UCSD-AML1 (cell line): ENCODE results near the gene SPEM2.

Experiments used
- DNase-seq: peaks from one replicate; lab custom pipeline; 2025; ENCODE audit not compliant: unreplicated experiment; lab: John Stamatoyannopoulos, UW

Gene SPEM2

GRCh38 chr17:7440113-7440833 is 14.9 kb downstream of the SPEM2 start:
- no peak for DNase-seq

GRCh38 chr17:7440834-7441195 is 15.4 kb downstream of the SPEM2 start:
- DNase-seq: no peak

GRCh38 chr17:7441266-7441665 is 15.8 kb downstream of the SPEM2 start:
- no peak for DNase-seq

- DNase-seq: no peak
These were observed 16.7 kb downstream of the SPEM2 start for GRCh38 chr17:7442142-7442541.

GRCh38 chr17:7443499-7444485 is 18.4 kb downstream of the SPEM2 start:
- no peak for DNase-seq

- no peak for DNase-seq
These were observed 19.5 kb downstream of the SPEM2 start, which contains the start of gene CHRNB1 for GRCh38 chr17:7444682-7445618. Gene CHRNB1 (plus strand): TSS chr17:7445061. CDS start chr17:7445128, 67 bp downstream.

GRCh38 chr17:7445619-7445968 is 20.2 kb downstream of the SPEM2 start:
- no peak for DNase-seq

GRCh38 chr17:7448461-7448860 is 23.0 kb downstream of the SPEM2 start:
- DNase-seq: no peak

GRCh38 chr17:7459961-7460545 is 34.6 kb downstream of the SPEM2 start:
- DNase-seq: no peak

- DNase-seq: no peak
These were observed 35.6 kb downstream of the SPEM2 start for GRCh38 chr17:7460850-7461660.

GRCh38 chr17:7462474-7463371 is 37.3 kb downstream of the SPEM2 start:
- DNase-seq: no peak

GRCh38 chr17:7463372-7463846 is 38.0 kb downstream of the SPEM2 start:
- DNase-seq: no peak

GRCh38 chr17:7464081-7464480 is 38.7 kb downstream of the SPEM2 start:
- DNase-seq: no peak

- DNase-seq: no peak
These were observed 40.3 kb downstream of the SPEM2 start for GRCh38 chr17:7465597-7466275.

- DNase-seq: no peak
These were observed 40.9 kb downstream of the SPEM2 start for GRCh38 chr17:7466318-7466638.

GRCh38 chr17:7466639-7467341 is 41.4 kb downstream of the SPEM2 start:
- DNase-seq: no peak

- DNase-seq: no peak
These were observed 42.1 kb downstream of the SPEM2 start for GRCh38 chr17:7467498-7467897.

GRCh38 chr17:7468290-7468689 is 42.9 kb downstream of the SPEM2 start:
- DNase-seq: no peak
